ENCODE data around the gene RINT1.

The RINT1 gene

DNA sequence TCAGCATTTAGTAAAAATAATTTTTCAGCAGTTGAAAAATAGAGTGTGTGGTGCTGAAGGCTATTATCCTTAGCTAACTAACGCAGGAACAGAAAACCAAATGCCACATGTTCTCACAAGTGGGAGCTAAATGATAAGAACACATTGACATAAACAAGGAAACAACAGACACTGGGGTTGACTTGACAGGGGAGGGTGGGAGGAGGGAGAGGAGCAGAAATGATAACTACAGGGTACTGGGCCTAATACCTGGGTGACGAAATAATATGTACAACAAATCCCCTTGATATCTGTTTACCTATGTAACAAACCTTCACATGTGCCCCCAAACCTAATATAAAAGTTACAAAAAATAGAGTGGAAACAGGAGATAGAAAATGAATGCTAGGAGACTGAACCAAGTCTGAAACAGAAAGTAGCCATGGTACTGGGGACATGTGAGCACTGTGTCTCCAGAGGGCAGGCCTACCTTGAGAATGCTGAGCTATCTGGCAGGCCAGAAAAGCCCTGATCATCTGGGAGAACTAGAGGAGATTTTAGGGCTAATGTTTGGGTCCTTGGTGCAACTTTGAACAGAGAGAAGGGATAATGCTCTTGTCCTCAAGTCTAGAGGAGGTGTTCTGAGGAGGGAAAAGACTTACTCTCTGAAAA is 54.0 kb downstream of the RINT1 start:
- H2AK5ac ChIP-seq (ENCODE audit: low read length), result no peak overlapping the region
- no peak overlapping the region for H2BK15ac ChIP-seq (replicated peaks; ENCODE audit: low read depth)
- H3K27ac ChIP-seq (ENCODE audit: low read depth, low read length), result no peak overlapping the region
- H2BK120ac ChIP-seq (ENCODE audit: low read depth, low read length), result no peak overlapping the region
- no peaks in the 10 kb centered on the region for H3K4me1 ChIP-seq (ENCODE audit: control insufficient read depth, low read depth, low read length)
- H3K56ac ChIP-seq (ENCODE audit: low read length), result no peak overlapping the region
- H3K4ac ChIP-seq (ENCODE audit: low read depth, low read length), result no peak overlapping the region
- DNase-seq, result no peak
- H3K18ac ChIP-seq (ENCODE audit: low read length), result no peak overlapping the region
- no peaks in the 10 kb centered on the region for H3K79me1 ChIP-seq (ENCODE audit: low read length)
- H2BK5ac ChIP-seq (ENCODE audit: low read length), result no peak overlapping the region
- no peak overlapping the region for H3K9ac ChIP-seq (ENCODE audit: low read length)
- no peak overlapping the region for H4K5ac ChIP-seq (ENCODE audit: low read length)
- H3K27me3 ChIP-seq (ENCODE audit: insufficient read depth, low read length, poor library complexity), result no peaks in the 10 kb centered on the region
- H3K4me2 ChIP-seq (ENCODE audit: low read length), result no peak overlapping the region
- H4K8ac ChIP-seq (ENCODE audit: low read depth, low read length), result no peak overlapping the region
- H3K23ac ChIP-seq (ENCODE audit: low read length), result no peak overlapping the region
- H3K36me3 ChIP-seq (ENCODE audit: control insufficient read depth, insufficient read depth, low read length), result no peaks in the 10 kb centered on the region
- no peaks in the 10 kb centered on the region for H3K79me2 ChIP-seq (ENCODE audit: control insufficient read depth, insufficient read depth, low read length)
- no CpG with 5 or more reads among the region's 2 CpGs for WGBS (ENCODE audit: extremely low coverage, insufficient coverage, low lambda C conversion rate)
- H3K4me3 ChIP-seq (ENCODE audit: low read length), result no peak overlapping the region

DNA sequence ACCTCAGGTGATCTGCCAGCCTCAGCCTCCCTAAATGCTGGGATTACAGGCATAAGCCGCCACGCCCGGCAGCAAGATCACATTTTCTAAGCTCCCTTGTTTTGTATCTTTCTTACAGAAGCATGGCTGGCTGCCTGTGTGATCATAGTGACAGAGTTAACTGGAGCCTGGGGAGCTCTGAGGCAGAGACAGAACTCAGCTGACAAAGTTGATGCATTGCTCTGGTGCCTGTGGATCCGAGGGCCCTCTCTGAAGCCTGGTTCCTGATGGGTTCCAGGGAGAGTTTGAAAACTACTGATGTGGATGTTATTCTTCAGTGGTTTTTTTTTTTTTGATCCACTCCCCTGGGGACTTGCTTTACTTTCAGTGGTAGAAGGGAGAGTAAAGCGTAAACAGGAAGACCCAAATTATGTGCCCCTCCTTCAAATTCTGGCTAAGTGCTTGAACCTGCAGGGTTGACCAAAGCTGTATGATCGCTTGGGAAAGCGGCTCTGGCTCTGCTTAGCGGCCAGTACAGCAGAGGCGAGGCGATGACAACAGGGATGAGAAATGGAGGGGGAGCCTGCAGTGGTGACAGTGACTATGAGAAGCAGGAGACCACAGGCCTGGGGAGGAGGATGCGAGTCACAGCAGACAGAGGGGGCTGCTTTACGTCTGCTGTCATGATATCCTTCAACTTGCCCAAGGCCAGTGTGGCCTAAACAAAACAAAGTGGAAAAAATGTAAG is 56.1 kb downstream of the RINT1 start:
- Histone ChIP-seq H4K5ac (ENCODE audit: low read length) (no peak overlapping the region), H3K23ac (ENCODE audit: low read length) (no peak overlapping the region), H3K4me3 (ENCODE audit: low read length) (no peak overlapping the region), H2BK15ac (replicated peaks; ENCODE audit: low read depth) (no peak overlapping the region), H3K4me1 (ENCODE audit: control insufficient read depth, low read depth, low read length) (no peaks in the 10 kb centered on the region), H3K36me3 (ENCODE audit: control insufficient read depth, insufficient read depth, low read length) (no peaks in the 10 kb centered on the region), H4K8ac (ENCODE audit: low read depth, low read length) (no peak overlapping the region), H3K9ac (ENCODE audit: low read length) (no peak overlapping the region), H3K79me1 (ENCODE audit: low read length) (no peaks in the 10 kb centered on the region), H3K18ac (ENCODE audit: low read length) (no peak overlapping the region), H2BK5ac (ENCODE audit: low read length) (no peak overlapping the region), H3K79me2 (ENCODE audit: control insufficient read depth, insufficient read depth, low read length) (no peaks in the 10 kb centered on the region), H2BK120ac (ENCODE audit: low read depth, low read length) (no peak overlapping the region), H3K56ac (ENCODE audit: low read length) (no peak overlapping the region), H2AK5ac (ENCODE audit: low read length) (no peak overlapping the region), H3K27me3 (ENCODE audit: insufficient read depth, low read length, poor library complexity) (no peaks in the 10 kb centered on the region), H3K4ac (ENCODE audit: low read depth, low read length) (no peak overlapping the region), H3K27ac (ENCODE audit: low read depth, low read length) (no peak overlapping the region), H3K4me2 (ENCODE audit: low read length) (no peak overlapping the region)
- no CpG with 5 or more reads among the region's 12 CpGs for WGBS (ENCODE audit: extremely low coverage, insufficient coverage, low lambda C conversion rate)
- peak; percentile 47 for DNase-seq

DNA sequence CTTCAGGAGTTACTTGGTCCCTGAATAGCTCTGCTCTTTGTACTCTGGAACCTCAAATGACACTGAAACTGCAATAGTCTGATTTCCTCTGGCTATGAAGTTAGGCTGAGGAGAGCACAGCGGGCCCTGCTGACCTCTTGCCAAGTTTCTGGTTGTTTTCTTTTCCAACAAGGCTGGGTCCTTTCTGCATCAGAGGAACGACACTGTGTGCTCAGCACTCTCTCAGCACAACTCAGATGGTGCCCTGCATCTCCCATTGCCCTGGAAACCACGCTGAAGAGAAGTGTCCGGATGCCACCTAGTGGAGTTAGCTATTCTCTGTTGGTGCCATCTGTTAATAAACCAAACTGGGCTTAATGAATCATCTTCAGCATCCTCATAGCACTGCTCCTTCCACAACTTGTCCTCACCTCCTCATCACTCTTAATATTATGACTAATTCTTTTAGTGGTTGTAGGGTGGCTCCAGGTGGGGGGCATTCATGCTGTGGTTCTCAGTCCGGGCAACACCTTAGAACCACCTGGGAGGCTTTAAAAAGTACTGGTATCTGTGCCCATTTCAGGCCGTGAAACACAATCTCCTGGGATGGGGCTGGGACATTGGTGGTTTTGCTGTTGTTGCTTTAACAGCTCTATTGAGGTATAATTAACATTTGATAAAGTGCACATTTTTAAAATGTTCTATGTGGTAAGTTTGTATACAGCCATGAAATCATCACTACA is 57.5 kb downstream of the RINT1 start:
- WGBS (ENCODE audit: extremely low coverage, insufficient coverage, low lambda C conversion rate), result no CpG with 5 or more reads among the region's 6 CpGs
- Histone ChIP-seq H3K27ac (ENCODE audit: low read depth, low read length) (no peak overlapping the region), H3K36me3 (ENCODE audit: control insufficient read depth, insufficient read depth, low read length) (no peaks in the 10 kb centered on the region), H2AK5ac (ENCODE audit: low read length) (no peak overlapping the region), H3K9ac (ENCODE audit: low read length) (no peak overlapping the region), H3K18ac (ENCODE audit: low read length) (no peak overlapping the region), H2BK5ac (ENCODE audit: low read length) (no peak overlapping the region), H3K79me2 (ENCODE audit: control insufficient read depth, insufficient read depth, low read length) (no peaks in the 10 kb centered on the region), H4K5ac (ENCODE audit: low read length) (no peak overlapping the region), H3K4me1 (ENCODE audit: control insufficient read depth, low read depth, low read length) (no peaks in the 10 kb centered on the region), H3K56ac (ENCODE audit: low read length) (no peak overlapping the region), H3K23ac (ENCODE audit: low read length) (no peak overlapping the region), H3K27me3 (ENCODE audit: insufficient read depth, low read length, poor library complexity) (no peaks in the 10 kb centered on the region), H4K8ac (ENCODE audit: low read depth, low read length) (no peak overlapping the region), H3K4ac (ENCODE audit: low read depth, low read length) (no peak overlapping the region), H2BK120ac (ENCODE audit: low read depth, low read length) (no peak overlapping the region), H3K4me3 (ENCODE audit: low read length) (no peak overlapping the region), H3K4me2 (ENCODE audit: low read length) (no peak overlapping the region), H2BK15ac (replicated peaks; ENCODE audit: low read depth) (no peak overlapping the region), H3K79me1 (ENCODE audit: low read length) (no peaks in the 10 kb centered on the region)
- peak; percentile 83 for DNase-seq

DNA sequence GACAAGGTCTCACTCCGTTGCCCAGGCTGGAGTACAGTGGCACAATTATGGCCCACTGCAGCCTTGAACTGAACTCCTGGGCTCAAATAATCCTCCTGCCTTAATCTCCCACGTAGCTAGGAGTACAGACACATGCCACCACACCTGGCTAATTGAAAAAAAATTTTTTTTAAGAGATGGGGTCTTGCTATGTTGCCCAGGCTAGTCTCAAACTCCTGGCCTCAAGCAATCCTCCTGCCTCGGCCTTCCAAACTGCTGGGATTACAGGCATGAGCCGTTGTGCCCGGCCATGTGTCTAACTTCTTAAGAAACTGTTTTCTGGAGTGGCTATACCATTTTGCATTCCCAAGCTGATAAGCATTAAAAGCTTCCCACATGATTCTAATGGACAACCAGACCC is 58.8 kb downstream of the RINT1 start:
- no peak overlapping the region for H3K4ac ChIP-seq (ENCODE audit: low read depth, low read length)
- no peaks in the 10 kb centered on the region for H3K27me3 ChIP-seq (ENCODE audit: insufficient read depth, low read length, poor library complexity)
- H3K18ac ChIP-seq (ENCODE audit: low read length), result no peak overlapping the region
- no peak overlapping the region for H3K9ac ChIP-seq (ENCODE audit: low read length)
- DNase-seq, result no peak
- H4K8ac ChIP-seq (ENCODE audit: low read depth, low read length), result no peak overlapping the region
- no peak overlapping the region for H2BK15ac ChIP-seq (replicated peaks; ENCODE audit: low read depth)
- H3K27ac ChIP-seq (ENCODE audit: low read depth, low read length), result no peak overlapping the region
- H2BK5ac ChIP-seq (ENCODE audit: low read length), result no peak overlapping the region
- H4K5ac ChIP-seq (ENCODE audit: low read length), result no peak overlapping the region
- H3K4me3 ChIP-seq (ENCODE audit: low read length), result no peak overlapping the region
- H3K79me2 ChIP-seq (ENCODE audit: control insufficient read depth, insufficient read depth, low read length), result no peaks in the 10 kb centered on the region
- no peak overlapping the region for H3K4me2 ChIP-seq (ENCODE audit: low read length)
- no peak overlapping the region for H3K56ac ChIP-seq (ENCODE audit: low read length)
- no CpG with 5 or more reads among the region's 5 CpGs for WGBS (ENCODE audit: extremely low coverage, insufficient coverage, low lambda C conversion rate)
- no peaks in the 10 kb centered on the region for H3K4me1 ChIP-seq (ENCODE audit: control insufficient read depth, low read depth, low read length)
- H2BK120ac ChIP-seq (ENCODE audit: low read depth, low read length), result no peak overlapping the region
- H3K36me3 ChIP-seq (ENCODE audit: control insufficient read depth, insufficient read depth, low read length), result no peaks in the 10 kb centered on the region
- H2AK5ac ChIP-seq (ENCODE audit: low read length), result no peak overlapping the region
- H3K23ac ChIP-seq (ENCODE audit: low read length), result no peak overlapping the region
- no peaks in the 10 kb centered on the region for H3K79me1 ChIP-seq (ENCODE audit: low read length)

DNA sequence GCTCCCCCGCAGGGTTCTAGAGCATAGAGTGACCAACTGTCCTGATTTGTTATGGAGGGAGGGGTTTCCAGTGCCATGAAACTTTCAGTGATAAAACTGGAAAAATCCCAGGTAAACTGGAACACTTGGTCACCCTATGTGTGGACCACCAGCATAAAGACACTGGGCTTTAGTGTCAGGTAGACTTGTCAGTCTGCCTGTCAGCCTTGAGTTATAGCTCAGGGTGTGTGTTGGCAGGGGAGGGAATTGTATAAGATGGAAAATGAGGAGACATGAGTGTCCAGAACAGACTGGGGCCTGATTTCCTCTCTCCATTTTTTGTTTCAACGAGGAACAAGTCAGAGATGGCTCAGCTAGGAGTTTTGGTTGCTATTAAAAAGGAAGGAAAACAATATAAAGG is 59.5 kb downstream of the RINT1 start:
- no peak for DNase-seq
- Histone ChIP-seq H3K27me3 (ENCODE audit: insufficient read depth, low read length, poor library complexity) (no peaks in the 10 kb centered on the region), H2BK5ac (ENCODE audit: low read length) (no peak overlapping the region), H3K79me1 (ENCODE audit: low read length) (no peaks in the 10 kb centered on the region), H3K4me2 (ENCODE audit: low read length) (no peak overlapping the region), H3K4me1 (ENCODE audit: control insufficient read depth, low read depth, low read length) (peaks cover 2% of the 10 kb centered on the region), H2AK5ac (ENCODE audit: low read length) (no peak overlapping the region), H3K9ac (ENCODE audit: low read length) (no peak overlapping the region), H3K18ac (ENCODE audit: low read length) (no peak overlapping the region), H3K23ac (ENCODE audit: low read length) (no peak overlapping the region), H4K5ac (ENCODE audit: low read length) (no peak overlapping the region), H2BK15ac (replicated peaks; ENCODE audit: low read depth) (no peak overlapping the region), H3K56ac (ENCODE audit: low read length) (no peak overlapping the region), H2BK120ac (ENCODE audit: low read depth, low read length) (no peak overlapping the region), H3K36me3 (ENCODE audit: control insufficient read depth, insufficient read depth, low read length) (no peaks in the 10 kb centered on the region), H3K79me2 (ENCODE audit: control insufficient read depth, insufficient read depth, low read length) (no peaks in the 10 kb centered on the region), H3K4me3 (ENCODE audit: low read length) (no peak overlapping the region), H3K4ac (ENCODE audit: low read depth, low read length) (no peak overlapping the region), H3K27ac (ENCODE audit: low read depth, low read length) (no peak overlapping the region), H4K8ac (ENCODE audit: low read depth, low read length) (no peak overlapping the region)
- WGBS (ENCODE audit: extremely low coverage, insufficient coverage, low lambda C conversion rate), result no CpG with 5 or more reads among the region's 2 CpGs
